Measurements from ENCODE around the gene THSD4.
"Not testable (repeated sequence)": the region's sequence is repeated elsewhere in the genome, so short reads cannot be mapped to it uniquely, and the experiment has no call there.

- TF ChIP-seq, protein P1, sequence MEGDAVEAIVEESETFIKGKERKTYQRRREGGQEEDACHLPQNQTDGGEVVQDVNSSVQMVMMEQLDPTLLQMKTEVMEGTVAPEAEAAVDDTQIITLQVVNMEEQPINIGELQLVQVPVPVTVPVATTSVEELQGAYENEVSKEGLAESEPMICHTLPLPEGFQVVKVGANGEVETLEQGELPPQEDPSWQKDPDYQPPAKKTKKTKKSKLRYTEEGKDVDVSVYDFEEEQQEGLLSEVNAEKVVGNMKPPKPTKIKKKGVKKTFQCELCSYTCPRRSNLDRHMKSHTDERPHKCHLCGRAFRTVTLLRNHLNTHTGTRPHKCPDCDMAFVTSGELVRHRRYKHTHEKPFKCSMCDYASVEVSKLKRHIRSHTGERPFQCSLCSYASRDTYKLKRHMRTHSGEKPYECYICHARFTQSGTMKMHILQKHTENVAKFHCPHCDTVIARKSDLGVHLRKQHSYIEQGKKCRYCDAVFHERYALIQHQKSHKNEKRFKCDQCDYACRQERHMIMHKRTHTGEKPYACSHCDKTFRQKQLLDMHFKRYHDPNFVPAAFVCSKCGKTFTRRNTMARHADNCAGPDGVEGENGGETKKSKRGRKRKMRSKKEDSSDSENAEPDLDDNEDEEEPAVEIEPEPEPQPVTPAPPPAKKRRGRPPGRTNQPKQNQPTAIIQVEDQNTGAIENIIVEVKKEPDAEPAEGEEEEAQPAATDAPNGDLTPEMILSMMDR (conservative IDR thresholded peaks at IDR 0.05) = not testable (repeated sequence)
- TF ChIP-seq EZH2 (IDR thresholded peaks at IDR 0.05; ENCODE audit: low read depth) = not testable (repeated sequence)
Measured at GRCh38 chr15:71128159-71128558, 12.9 kb downstream of the THSD4 start.
